GM10266 (cell line): ENCODE measurements around the gene KCNK7.

ENCODE experiments used
- DNase-seq: peaks from one replicate; pipeline ENCODE4 v3.0.0; 2012; ENCODE audit errors: extremely low spot score
- CTCF ChIP-seq: IDR thresholded peaks from 2 replicates; pipeline ENCODE4 v1.5.1; 2012; ENCODE audit warnings: mild to moderate bottlenecking, low read depth; ENCODE audit not compliant: control insufficient read depth, insufficient read depth; ENCODE audit errors: missing control alignments

The KCNK7 gene

GRCh38 chr11:65558002-65558929, 37.3 kb downstream of the KCNK7 start, which contains the start of gene LTBP3:
TSS of gene LTBP3 (minus strand) at chr11:65558359. CDS start at chr11:65557959, 400 bp downstream.
- DNase-seq = peak; percentile 87
- TF ChIP-seq CTCF = no peak

- DNase-seq = no peak
- no peak for TF ChIP-seq CTCF
Measured at GRCh38 chr11:65557280-65558001, 38.2 kb downstream of the KCNK7 start.

GRCh38 chr11:65556470-65557279, 38.9 kb downstream of the KCNK7 start:
- DNase-seq = no peak

GRCh38 chr11:65555693-65556231, 39.8 kb downstream of the KCNK7 start:
- no peak for TF ChIP-seq CTCF
- no peak for DNase-seq

More at GRCh38 chr11:65556470-65557279, 38.9 kb downstream of the KCNK7 start:
- TF ChIP-seq CTCF = no peak

GRCh38 chr11:65554842-65555430, 40.7 kb downstream of the KCNK7 start:
- no peak for TF ChIP-seq CTCF

GRCh38 chr11:65554057-65554818, 41.4 kb downstream of the KCNK7 start:
- no peak for DNase-seq
- TF ChIP-seq CTCF = no peak

More at GRCh38 chr11:65554842-65555430, 40.7 kb downstream of the KCNK7 start:
- no peak for DNase-seq
